ENCODE measurements around the gene ARID1B. TPM values are rescaled to one million over a fixed set of nuclear protein-coding genes. Genes with fewer than 3 reads are reported as not detected.

ARID1B gene
- total RNA-seq, 1 donor, result 55.0 TPM

DNA sequence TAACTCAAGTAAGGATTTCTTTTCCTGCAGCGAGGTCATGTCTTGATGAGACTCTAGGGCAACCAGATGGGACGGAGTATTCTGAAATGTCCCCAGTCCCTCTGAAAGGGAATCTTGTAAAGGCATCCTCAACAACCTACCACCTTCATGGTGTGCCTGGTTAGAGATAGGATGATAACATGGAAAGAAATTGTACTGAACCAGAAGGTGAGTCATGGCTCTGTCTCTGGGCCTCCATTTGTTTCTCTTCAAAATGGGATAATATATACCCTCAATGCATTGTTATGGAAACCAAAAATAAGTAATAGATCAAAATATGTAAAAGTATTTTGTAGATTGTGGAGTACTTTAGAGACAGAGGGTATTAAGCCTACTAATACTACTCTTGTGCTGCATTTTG is 219.1 kb downstream of the ARID1B start:
- Histone ChIP-seq H2AFZ (ENCODE audit: low read length) (no peak overlapping the region), H3K4me1 (ENCODE audit: insufficient read depth, low read length) (peaks cover 14% of the 10 kb centered on the region), H3K4me2 (ENCODE audit: insufficient read depth, low read length) (no peak overlapping the region), H3K27ac (ENCODE audit: low read depth, low read length) (no peak overlapping the region), H3K27me3 (ENCODE audit: insufficient read depth, low read length) (no peaks in the 10 kb centered on the region), H3K36me3 (ENCODE audit: insufficient read depth, low read length) (no peaks in the 10 kb centered on the region), H3K4me3 (ENCODE audit: insufficient read depth, low read length) (no peak overlapping the region), H3K79me2 (ENCODE audit: insufficient read depth, low read length) (peaks cover 81% of the 10 kb centered on the region), H3K9me3 (ENCODE audit: low read depth, low read length) (no peaks in the 10 kb centered on the region), H4K20me1 (ENCODE audit: insufficient read depth, low read length) (peaks cover 23% of the 10 kb centered on the region)
- no peak for DNase-seq (ENCODE audit: insufficient read length, low spot score, missing footprints)
- no peak for TF ChIP-seq CTCF (IDR thresholded peaks at IDR 0.05; ENCODE audit: extremely low read depth, low read depth, low read length)

- Histone ChIP-seq H2AFZ (ENCODE audit: low read length) (no peak overlapping the region), H3K4me1 (ENCODE audit: insufficient read depth, low read length) (no peaks in the 10 kb centered on the region), H3K27ac (ENCODE audit: low read depth, low read length) (no peak overlapping the region), H3K79me2 (ENCODE audit: insufficient read depth, low read length) (peaks cover 78% of the 10 kb centered on the region), H3K4me3 (ENCODE audit: insufficient read depth, low read length) (no peak overlapping the region), H3K36me3 (ENCODE audit: insufficient read depth, low read length) (no peaks in the 10 kb centered on the region), H3K4me2 (ENCODE audit: insufficient read depth, low read length) (no peak overlapping the region), H3K9me3 (ENCODE audit: low read depth, low read length) (no peaks in the 10 kb centered on the region), H3K27me3 (ENCODE audit: insufficient read depth, low read length) (no peaks in the 10 kb centered on the region), H4K20me1 (ENCODE audit: insufficient read depth, low read length) (peaks cover 21% of the 10 kb centered on the region)
- no peak for TF ChIP-seq CTCF (IDR thresholded peaks at IDR 0.05; ENCODE audit: extremely low read depth, low read depth, low read length)
- no peak for DNase-seq (ENCODE audit: insufficient read length, low spot score, missing footprints)
Observed at GRCh38 chr6:156998794-156999330, 221.7 kb downstream of the ARID1B start.

DNA sequence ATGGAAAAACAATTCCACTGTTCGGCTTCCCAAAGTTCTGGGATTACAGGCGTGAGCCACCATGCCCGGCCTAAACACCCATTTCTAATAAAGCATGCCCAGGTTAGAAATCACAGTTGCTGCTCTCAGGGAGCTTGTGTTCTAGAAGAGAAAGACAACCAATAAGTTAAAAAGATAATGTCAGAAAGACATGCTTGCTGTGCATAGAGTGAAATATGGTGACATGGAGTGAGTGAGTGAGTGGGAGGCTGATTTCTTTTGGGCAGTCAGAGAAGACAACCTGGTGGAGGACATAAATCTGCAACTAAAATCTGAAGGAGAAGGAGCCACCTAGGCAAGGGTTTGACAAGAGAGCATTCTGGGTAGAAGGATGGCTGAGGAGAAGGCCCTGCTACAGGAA is 222.6 kb downstream of the ARID1B start:
- no peaks in the 10 kb centered on the region for H3K4me1 ChIP-seq (ENCODE audit: insufficient read depth, low read length)
- no peak overlapping the region for H3K4me3 ChIP-seq (ENCODE audit: insufficient read depth, low read length)
- no peak for DNase-seq (ENCODE audit: insufficient read length, low spot score, missing footprints)
- TF ChIP-seq CTCF (IDR thresholded peaks at IDR 0.05; ENCODE audit: extremely low read depth, low read depth, low read length), result no peak
- peaks cover 78% of the 10 kb centered on the region for H3K79me2 ChIP-seq (ENCODE audit: insufficient read depth, low read length)
- H3K27me3 ChIP-seq (ENCODE audit: insufficient read depth, low read length), result no peaks in the 10 kb centered on the region
- no peak overlapping the region for H3K27ac ChIP-seq (ENCODE audit: low read depth, low read length)
- H3K9me3 ChIP-seq (ENCODE audit: low read depth, low read length), result no peaks in the 10 kb centered on the region
- H3K36me3 ChIP-seq (ENCODE audit: insufficient read depth, low read length), result no peaks in the 10 kb centered on the region
- peaks cover 15% of the 10 kb centered on the region for H4K20me1 ChIP-seq (ENCODE audit: insufficient read depth, low read length)
- H3K4me2 ChIP-seq (ENCODE audit: insufficient read depth, low read length), result no peak overlapping the region
- H2AFZ ChIP-seq (ENCODE audit: low read length), result no peak overlapping the region

DNA sequence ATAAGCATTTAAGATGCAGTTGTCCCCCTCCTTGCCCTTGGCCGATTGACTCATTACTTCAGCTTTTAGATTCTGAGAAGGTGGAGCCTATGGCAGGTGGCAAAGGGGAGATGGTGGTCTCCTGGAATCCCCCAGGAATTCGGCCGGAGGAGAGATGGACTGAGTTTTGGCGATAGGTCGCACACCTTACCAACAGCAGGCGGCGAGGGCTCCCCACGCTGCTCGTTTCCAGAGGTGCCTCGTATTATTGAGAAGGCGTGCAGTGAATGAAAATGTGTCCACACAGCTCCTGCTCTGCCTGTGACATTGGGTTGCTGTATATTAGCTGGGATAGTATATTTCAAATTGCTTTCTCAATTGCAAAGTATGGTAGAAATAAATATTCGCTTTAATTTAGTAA is 224.5 kb downstream of the ARID1B start:
- H3K4me1 ChIP-seq (ENCODE audit: insufficient read depth, low read length), result no peaks in the 10 kb centered on the region
- TF ChIP-seq CTCF (IDR thresholded peaks at IDR 0.05; ENCODE audit: extremely low read depth, low read depth, low read length), result no peak

More for the DNA sequence above, 224.5 kb downstream of the ARID1B start:
- Histone ChIP-seq H3K27ac (ENCODE audit: low read depth, low read length) (no peak overlapping the region), H3K4me2 (ENCODE audit: insufficient read depth, low read length) (no peak overlapping the region), H2AFZ (ENCODE audit: low read length) (no peak overlapping the region), H3K9me3 (ENCODE audit: low read depth, low read length) (no peaks in the 10 kb centered on the region), H3K27me3 (ENCODE audit: insufficient read depth, low read length) (no peaks in the 10 kb centered on the region), H3K79me2 (ENCODE audit: insufficient read depth, low read length) (peaks cover 77% of the 10 kb centered on the region), H4K20me1 (ENCODE audit: insufficient read depth, low read length) (peaks cover 11% of the 10 kb centered on the region), H3K4me3 (ENCODE audit: insufficient read depth, low read length) (no peak overlapping the region), H3K36me3 (ENCODE audit: insufficient read depth, low read length) (no peaks in the 10 kb centered on the region)
- no peak for DNase-seq (ENCODE audit: insufficient read length, low spot score, missing footprints)
